Measurements from ENCODE around the gene GPR87. TPM values are rescaled to one million over a fixed set of nuclear protein-coding genes. Genes with fewer than 3 reads are reported as not detected.

Gene GPR87
- total RNA-seq, 1 experiment from 2014 or later = 0.74 TPM

Other genes starting within 250 kb of the GPR87 start
- gene MED12L, start 231.2 kb downstream of the GPR87 start, total RNA-seq (2014; rRNA removed; shearing (Covaris generic)) = 0.15 and 0.84 TPM in 2 replicates
- gene GPR171, start 113.6 kb downstream of the GPR87 start, total RNA-seq (2014; rRNA removed; shearing (Covaris generic)) = not detected in 2 replicates
- not detected in 2 replicates for gene P2RY14, start 38.3 kb downstream of the GPR87 start, total RNA-seq (2014; rRNA removed; shearing (Covaris generic))
- gene P2RY13, start 12.7 kb upstream of the GPR87 start, total RNA-seq (2014; rRNA removed; shearing (Covaris generic)) = not detected in 2 replicates
- not detected in 2 replicates for gene P2RY12, start 67.9 kb upstream of the GPR87 start, total RNA-seq (2014; rRNA removed; shearing (Covaris generic))
- 4.3 and 5.1 TPM in 2 replicates for gene IGSF10, start 144.2 kb upstream of the GPR87 start, total RNA-seq (2014; rRNA removed; shearing (Covaris generic))

All from M059J (cell line).